ENCODE measurements around the gene KRT16.
"Not testable (repeated sequence)": the region's sequence is repeated elsewhere in the genome, so short reads cannot be mapped to it uniquely, and the experiment has no call there.

KRT16 gene

GRCh38 chr17:41629826-41630670 lies 17.5 kb upstream of the KRT16 start:
- H3K36me3 ChIP-seq (ENCODE audit: insufficient read depth, low read length), result no peaks in the 10 kb centered on the region

GRCh38 chr17:41629316-41629715 lies 16.7 kb upstream of the KRT16 start:
- Histone ChIP-seq H3K9ac (ENCODE audit: low read depth, low read length) (no peak overlapping the region), H3K4me1 (ENCODE audit: control insufficient read depth, insufficient read depth, low read length) (no peaks in the 10 kb centered on the region), H3K27me3 (ENCODE audit: control insufficient read depth, insufficient read depth, low read length) (peaks cover 4% of the 10 kb centered on the region), H3K36me3 (ENCODE audit: insufficient read depth, low read length) (no peaks in the 10 kb centered on the region), H3K4me3 (ENCODE audit: low read length) (no peak overlapping the region), H3K4me2 (ENCODE audit: low read length) (no peak overlapping the region), H3K9me3 (replicated peaks; ENCODE audit: low read length) (no peaks in the 10 kb centered on the region)

More at GRCh38 chr17:41629826-41630670, 17.5 kb upstream of the KRT16 start:
- H3K9me3 ChIP-seq (replicated peaks; ENCODE audit: low read length), result no peaks in the 10 kb centered on the region
- H3K4me1 ChIP-seq (ENCODE audit: control insufficient read depth, insufficient read depth, low read length), result peaks cover 4% of the 10 kb centered on the region
- H3K4me3 ChIP-seq (ENCODE audit: low read length), result no peak overlapping the region
- H3K4me2 ChIP-seq (ENCODE audit: low read length), result no peak overlapping the region
- H3K27me3 ChIP-seq (ENCODE audit: control insufficient read depth, insufficient read depth, low read length), result peaks cover 4% of the 10 kb centered on the region
- no peak overlapping the region for H3K9ac ChIP-seq (ENCODE audit: low read depth, low read length)

GRCh38 chr17:41628621-41629255 lies 16.2 kb upstream of the KRT16 start:
- H3K4me1 ChIP-seq (ENCODE audit: control insufficient read depth, insufficient read depth, low read length); H3K4me3 ChIP-seq (ENCODE audit: low read length); H3K9ac ChIP-seq (ENCODE audit: low read depth, low read length); H3K4me2 ChIP-seq (ENCODE audit: low read length); H3K9me3 ChIP-seq (replicated peaks; ENCODE audit: low read length); H3K27me3 ChIP-seq (ENCODE audit: control insufficient read depth, insufficient read depth, low read length); H3K36me3 ChIP-seq (ENCODE audit: insufficient read depth, low read length): not testable (repeated sequence)

- H3K4me2 ChIP-seq (ENCODE audit: low read length); H3K9ac ChIP-seq (ENCODE audit: low read depth, low read length); H3K4me3 ChIP-seq (ENCODE audit: low read length); H3K27me3 ChIP-seq (ENCODE audit: control insufficient read depth, insufficient read depth, low read length); H3K36me3 ChIP-seq (ENCODE audit: insufficient read depth, low read length); H3K9me3 ChIP-seq (replicated peaks; ENCODE audit: low read length); H3K4me1 ChIP-seq (ENCODE audit: control insufficient read depth, insufficient read depth, low read length): not testable (repeated sequence)
These were observed 15.5 kb upstream of the KRT16 start for GRCh38 chr17:41628073-41628370.

- Histone ChIP-seq H3K4me3 (ENCODE audit: low read length) (no peak overlapping the region), H3K9ac (ENCODE audit: low read depth, low read length) (no peak overlapping the region)
These were observed 14.9 kb upstream of the KRT16 start for GRCh38 chr17:41627316-41628072.

GRCh38 chr17:41626914-41627295 lies 14.3 kb upstream of the KRT16 start:
- H3K4me1 ChIP-seq (ENCODE audit: control insufficient read depth, insufficient read depth, low read length); H3K4me2 ChIP-seq (ENCODE audit: low read length); H3K27me3 ChIP-seq (ENCODE audit: control insufficient read depth, insufficient read depth, low read length); H3K4me3 ChIP-seq (ENCODE audit: low read length); H3K9ac ChIP-seq (ENCODE audit: low read depth, low read length); H3K36me3 ChIP-seq (ENCODE audit: insufficient read depth, low read length); H3K9me3 ChIP-seq (replicated peaks; ENCODE audit: low read length): not testable (repeated sequence)

More at GRCh38 chr17:41627316-41628072, 14.9 kb upstream of the KRT16 start:
- Histone ChIP-seq H3K27me3 (ENCODE audit: control insufficient read depth, insufficient read depth, low read length) (peaks cover 7% of the 10 kb centered on the region), H3K36me3 (ENCODE audit: insufficient read depth, low read length) (no peaks in the 10 kb centered on the region), H3K4me1 (ENCODE audit: control insufficient read depth, insufficient read depth, low read length) (no peaks in the 10 kb centered on the region), H3K9me3 (replicated peaks; ENCODE audit: low read length) (no peaks in the 10 kb centered on the region), H3K4me2 (ENCODE audit: low read length) (no peak overlapping the region)

- H3K9me3 ChIP-seq (replicated peaks; ENCODE audit: low read length); H3K36me3 ChIP-seq (ENCODE audit: insufficient read depth, low read length); H3K9ac ChIP-seq (ENCODE audit: low read depth, low read length); H3K4me3 ChIP-seq (ENCODE audit: low read length); H3K4me2 ChIP-seq (ENCODE audit: low read length); H3K4me1 ChIP-seq (ENCODE audit: control insufficient read depth, insufficient read depth, low read length); H3K27me3 ChIP-seq (ENCODE audit: control insufficient read depth, insufficient read depth, low read length): not testable (repeated sequence)
These were observed 13.7 kb upstream of the KRT16 start for GRCh38 chr17:41626028-41626913.

GRCh38 chr17:41625602-41626001 lies 13.0 kb upstream of the KRT16 start:
- Histone ChIP-seq H3K4me3 (ENCODE audit: low read length) (no peak overlapping the region), H3K9me3 (replicated peaks; ENCODE audit: low read length) (no peaks in the 10 kb centered on the region), H3K4me2 (ENCODE audit: low read length) (no peak overlapping the region), H3K27me3 (ENCODE audit: control insufficient read depth, insufficient read depth, low read length) (peaks cover 7% of the 10 kb centered on the region), H3K36me3 (ENCODE audit: insufficient read depth, low read length) (no peaks in the 10 kb centered on the region), H3K9ac (ENCODE audit: low read depth, low read length) (no peak overlapping the region), H3K4me1 (ENCODE audit: control insufficient read depth, insufficient read depth, low read length) (peaks cover 9% of the 10 kb centered on the region)

GRCh38 chr17:41624208-41625101 lies 11.9 kb upstream of the KRT16 start, which contains the start of gene KRT17:
Gene KRT17, minus strand, starts transcription at chr17:41624575. Its CDS starts 66 bp downstream, at chr17:41624509.
- H3K4me3 ChIP-seq (ENCODE audit: low read length), result no peak within 1 kb of the TSS
- H3K36me3 ChIP-seq (ENCODE audit: insufficient read depth, low read length), result no peaks in the 10 kb centered on the region
- H3K9ac ChIP-seq (ENCODE audit: low read depth, low read length), result no peak within 1 kb of the TSS
- peaks cover 9% of the 10 kb centered on the region for H3K4me1 ChIP-seq (ENCODE audit: control insufficient read depth, insufficient read depth, low read length)
- peaks cover 7% of the 10 kb centered on the region for H3K27me3 ChIP-seq (ENCODE audit: control insufficient read depth, insufficient read depth, low read length)
- H3K4me2 ChIP-seq (ENCODE audit: low read length), result no peak within 1 kb of the TSS
- no peaks in the 10 kb centered on the region for H3K9me3 ChIP-seq (replicated peaks; ENCODE audit: low read length)

- H3K27me3 ChIP-seq (ENCODE audit: control insufficient read depth, insufficient read depth, low read length); H3K36me3 ChIP-seq (ENCODE audit: insufficient read depth, low read length); H3K9me3 ChIP-seq (replicated peaks; ENCODE audit: low read length); H3K9ac ChIP-seq (ENCODE audit: low read depth, low read length); H3K4me3 ChIP-seq (ENCODE audit: low read length); H3K4me2 ChIP-seq (ENCODE audit: low read length); H3K4me1 ChIP-seq (ENCODE audit: control insufficient read depth, insufficient read depth, low read length): not testable (repeated sequence)
These were observed 10.8 kb upstream of the KRT16 start for GRCh38 chr17:41623184-41623861.

Data from skeletal muscle satellite cell (primary cell).